Uterus (tissue), 4 donors: Measurements from ENCODE around the gene ZRANB3. TPM values are rescaled to one million over a fixed set of nuclear protein-coding genes. Genes with fewer than 3 reads are reported as not detected.

Experiments
- DNase-seq, 2 donors: peaks; one replicate each; pipeline ENCODE4 v3.0.0-alpha.2; 2019 to 2020
- H3K27ac ChIP-seq, 2 donors: fragments of 200-600 bp; sonication (generic); 1 replicate in 1 of 2; 2 replicates in 1 of 2; pipeline ENCODE4 v1.5.1; 2016 to 2018
- H3K27me3 ChIP-seq, 2 donors: fragments of 200-600 bp; sonication (generic); one replicate each; pipeline ENCODE4 v1.5.1; 2018 to 2019; ENCODE audit warnings: control low read depth in 1 of 2
- H3K36me3 ChIP-seq, 2 donors: fragments of 200-600 bp; sonication (generic); one replicate each; pipeline ENCODE4 v1.5.1; 2019; ENCODE audit warnings: control low read depth in 1 of 2
- H3K4me1 ChIP-seq, 2 donors: fragments of 200-600 bp; sonication (generic); one replicate each; pipeline ENCODE4 v1.5.1; 2018 to 2019; ENCODE audit warnings: control low read depth in 1 of 2
- H3K4me3 ChIP-seq, 2 donors: fragments of 200-600 bp; sonication (generic); 1 replicate in 1 of 2; 2 replicates in 1 of 2; pipeline ENCODE4 v1.5.1; 2018 to 2019; ENCODE audit warnings: mild to moderate bottlenecking in 1 of 2
- H3K9me3 ChIP-seq, 2 donors: fragments of 200-600 bp; sonication (generic); one replicate each; pipeline ENCODE4 v1.5.1; 2019; ENCODE audit warnings: control low read depth in 1 of 2
- POLR2A ChIP-seq, 2 donors: fragments of 450-650 bp; IDR thresholded peaks; one replicate each; pipeline ENCODE4 v1.6.1; 2016; ENCODE audit warnings: antibody characterized with exemption in 2 of 2, mild to moderate bottlenecking in 1 of 2, moderate library complexity in 1 of 2
- intact Hi-C: fragments of 100-400 bp; cut with DNase I; formaldehyde crosslinking; loops from one replicate; pipeline ENCODE4 v1.15.1; 2023; ENCODE audit warnings: low total_unique reads
- total RNA-seq, 4 donors: library from RNA; depleted of rRNA in 3 of 4; stranded (reverse); fragments of >200 nt in 3 of 4; gene quantifications; one replicate each; pipeline versions ENCODE4 v1.1.0 to v1.2.4, GENCODE V29; 2014 to 2023
- TF ChIP-seq, protein P1 (sequence below), 4 experiments: fragments of 200-600 bp in 2 of 4; fragments of 450-650 bp in 2 of 4; sonication (generic) in 2 of 4; IDR thresholded peaks; one replicate each; pipeline ENCODE4 v1.5.1; 2016 to 2019; ENCODE audit warnings: antibody characterized with exemption in 4 of 4, mild to moderate bottlenecking in 2 of 4, moderate library complexity in 1 of 4
- donor health status: DM: yes; HTN: yes; CAD: no.

ZRANB3 gene
- total RNA-seq, 4 donors from 2014 or later = 1.8 to 24.3 (median 5.5) TPM

GRCh38 chr2:135175177-135175576 lies 355.8 kb downstream of the ZRANB3 start:
- intact Hi-C loops = no loop called here
- no peak overlapping the region for H3K4me3 ChIP-seq
- H3K27ac ChIP-seq = no peak overlapping the region
- no peaks in the 10 kb centered on the region for H3K27me3 ChIP-seq
- TF ChIP-seq, protein P1, sequence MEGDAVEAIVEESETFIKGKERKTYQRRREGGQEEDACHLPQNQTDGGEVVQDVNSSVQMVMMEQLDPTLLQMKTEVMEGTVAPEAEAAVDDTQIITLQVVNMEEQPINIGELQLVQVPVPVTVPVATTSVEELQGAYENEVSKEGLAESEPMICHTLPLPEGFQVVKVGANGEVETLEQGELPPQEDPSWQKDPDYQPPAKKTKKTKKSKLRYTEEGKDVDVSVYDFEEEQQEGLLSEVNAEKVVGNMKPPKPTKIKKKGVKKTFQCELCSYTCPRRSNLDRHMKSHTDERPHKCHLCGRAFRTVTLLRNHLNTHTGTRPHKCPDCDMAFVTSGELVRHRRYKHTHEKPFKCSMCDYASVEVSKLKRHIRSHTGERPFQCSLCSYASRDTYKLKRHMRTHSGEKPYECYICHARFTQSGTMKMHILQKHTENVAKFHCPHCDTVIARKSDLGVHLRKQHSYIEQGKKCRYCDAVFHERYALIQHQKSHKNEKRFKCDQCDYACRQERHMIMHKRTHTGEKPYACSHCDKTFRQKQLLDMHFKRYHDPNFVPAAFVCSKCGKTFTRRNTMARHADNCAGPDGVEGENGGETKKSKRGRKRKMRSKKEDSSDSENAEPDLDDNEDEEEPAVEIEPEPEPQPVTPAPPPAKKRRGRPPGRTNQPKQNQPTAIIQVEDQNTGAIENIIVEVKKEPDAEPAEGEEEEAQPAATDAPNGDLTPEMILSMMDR (IDR thresholded peaks at IDR 0.05) = no peak
- no peak for TF ChIP-seq POLR2A (IDR thresholded peaks at IDR 0.05)
- H3K9me3 ChIP-seq = no peaks in the 10 kb centered on the region
- no peaks in the 10 kb centered on the region for H3K4me1 ChIP-seq
- DNase-seq = no peak
- no peaks in the 10 kb centered on the region for H3K36me3 ChIP-seq

DNA sequence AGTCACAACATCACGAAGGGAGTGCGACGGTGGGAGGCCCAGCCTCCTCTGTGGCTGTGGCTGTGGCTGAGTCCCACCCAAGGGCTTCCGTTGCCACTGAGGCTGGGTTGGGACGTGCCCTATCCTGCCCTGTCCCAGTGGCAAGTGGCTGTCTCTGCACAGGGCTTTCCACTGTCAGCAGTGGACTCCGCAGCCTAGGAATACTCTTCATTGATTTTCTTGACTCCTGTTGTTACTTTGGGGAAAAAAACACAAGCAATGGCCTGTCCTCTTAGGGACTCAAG lies 356.3 kb downstream of the ZRANB3 start:
- no peak overlapping the region for H3K4me3 ChIP-seq
- TF ChIP-seq POLR2A (IDR thresholded peaks at IDR 0.05) = no peak
- TF ChIP-seq, protein P1 (IDR thresholded peaks at IDR 0.05) = no peak
- H3K4me1 ChIP-seq = no peaks in the 10 kb centered on the region
- H3K27ac ChIP-seq = no peak overlapping the region
- no peak for DNase-seq
- H3K27me3 ChIP-seq = no peaks in the 10 kb centered on the region
- no peaks in the 10 kb centered on the region for H3K36me3 ChIP-seq
- intact Hi-C loops = no loop called here
- no peaks in the 10 kb centered on the region for H3K9me3 ChIP-seq

DNA sequence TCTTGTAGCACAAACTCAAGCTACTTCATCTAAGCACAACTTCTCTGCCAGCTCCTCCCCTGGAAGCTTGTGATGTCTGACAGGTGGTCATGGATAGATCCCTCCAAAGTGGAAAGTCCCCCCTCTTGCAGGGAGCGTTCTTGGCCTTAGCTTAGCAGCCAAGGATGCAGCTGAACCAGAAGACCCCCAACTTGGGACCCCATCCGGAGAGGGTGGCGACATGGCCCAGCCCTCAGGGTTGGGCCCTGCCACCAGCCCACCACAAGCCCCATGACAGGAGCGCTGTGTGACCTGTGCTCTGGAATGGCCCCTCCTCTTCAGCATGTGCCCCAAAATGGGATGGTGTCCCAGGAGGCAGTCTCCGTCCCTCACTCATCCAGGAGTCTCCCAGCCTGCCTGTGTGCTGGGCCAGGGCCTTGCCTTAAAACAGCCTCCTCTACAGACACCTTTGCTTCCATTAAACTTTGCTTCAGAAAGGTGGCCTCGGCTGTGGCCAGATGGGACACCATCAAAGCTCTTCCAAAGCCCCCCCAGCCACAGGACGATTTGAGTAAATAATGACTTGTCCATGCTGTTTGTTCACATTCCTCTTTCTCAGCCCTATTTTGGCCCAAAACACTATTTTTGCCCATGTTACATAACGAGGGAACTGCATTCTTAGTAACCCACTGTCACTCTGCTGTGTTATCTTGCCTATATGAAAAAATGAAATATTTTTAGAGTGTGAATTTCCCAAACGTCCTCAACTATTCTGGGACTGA lies 356.8 kb downstream of the ZRANB3 start:
- no peaks in the 10 kb centered on the region for H3K9me3 ChIP-seq
- no peaks in the 10 kb centered on the region for H3K4me1 ChIP-seq
- DNase-seq = no peak
- intact Hi-C loops = no loop called here
- H3K27ac ChIP-seq = no peak overlapping the region
- no peaks in the 10 kb centered on the region for H3K27me3 ChIP-seq
- no peaks in the 10 kb centered on the region for H3K36me3 ChIP-seq
- H3K4me3 ChIP-seq = no peak overlapping the region
- TF ChIP-seq, protein P1 (IDR thresholded peaks at IDR 0.05) = no peak
- no peak for TF ChIP-seq POLR2A (IDR thresholded peaks at IDR 0.05)

DNA sequence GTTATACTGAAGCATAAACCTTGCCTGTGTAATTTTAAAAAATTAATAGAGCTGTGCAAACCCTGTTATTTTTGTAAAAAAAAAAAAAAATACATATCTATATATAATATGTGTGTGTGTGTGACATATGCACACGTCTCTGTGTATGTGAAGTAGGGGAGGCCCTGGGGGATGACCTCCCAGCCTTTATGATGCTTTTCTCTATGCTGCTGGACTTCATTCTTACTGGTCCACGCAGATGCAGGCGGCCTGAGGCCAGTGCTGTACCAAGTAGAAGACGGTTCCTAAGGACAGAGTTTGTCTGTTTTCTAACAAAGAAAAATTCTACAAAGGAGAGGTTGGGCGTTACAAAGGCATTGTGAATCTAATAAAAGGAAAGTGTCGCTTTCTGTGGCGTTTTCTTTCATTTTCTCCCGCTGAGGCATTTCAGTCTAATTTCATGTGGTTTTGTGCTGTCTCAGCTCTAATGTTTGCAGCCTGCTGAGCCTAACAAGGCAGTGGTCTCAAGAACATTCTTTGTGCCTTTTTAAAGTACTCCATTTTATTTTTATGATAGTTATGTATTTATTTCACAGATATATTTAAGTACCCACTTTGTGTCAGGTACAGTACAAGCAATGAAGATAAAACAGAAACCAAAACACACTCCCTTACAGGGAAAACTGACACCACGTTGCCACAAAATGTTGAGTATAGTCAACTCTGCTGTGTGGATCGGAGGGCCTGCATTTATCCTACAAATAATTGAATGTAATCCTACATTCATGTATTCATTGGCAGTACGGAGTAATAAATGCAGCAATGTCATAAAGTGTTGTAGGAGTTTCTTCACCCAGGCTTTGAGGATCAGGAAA lies 360.9 kb downstream of the ZRANB3 start:
- no peaks in the 10 kb centered on the region for H3K36me3 ChIP-seq
- H3K4me3 ChIP-seq = no peak overlapping the region
- no peaks in the 10 kb centered on the region for H3K9me3 ChIP-seq
- no peak for DNase-seq
- no peak overlapping the region for H3K27ac ChIP-seq
- TF ChIP-seq, protein P1 (IDR thresholded peaks at IDR 0.05) = no peak
- no peak for TF ChIP-seq POLR2A (IDR thresholded peaks at IDR 0.05)
- no peaks in the 10 kb centered on the region for H3K27me3 ChIP-seq
- intact Hi-C loops = no loop called here
- H3K4me1 ChIP-seq = no peaks in the 10 kb centered on the region

- H3K36me3 ChIP-seq = no peaks in the 10 kb centered on the region
Observed at GRCh38 chr2:135168204-135168856, 362.7 kb downstream of the ZRANB3 start.

More at GRCh38 chr2:135168204-135168856, 362.7 kb downstream of the ZRANB3 start:
- no peaks in the 10 kb centered on the region for H3K27me3 ChIP-seq
- DNase-seq = no peak
- H3K27ac ChIP-seq = no peak overlapping the region
- no peak for TF ChIP-seq POLR2A (IDR thresholded peaks at IDR 0.05)
- TF ChIP-seq, protein P1 (IDR thresholded peaks at IDR 0.05) = no peak
- intact Hi-C loops = no loop called here
- H3K9me3 ChIP-seq = no peaks in the 10 kb centered on the region
- H3K4me1 ChIP-seq = no peaks in the 10 kb centered on the region
- H3K4me3 ChIP-seq = no peak overlapping the region
